Measurements from ENCODE around the gene GSTO2. TPM values are rescaled to one million over a fixed set of nuclear protein-coding genes. Genes with fewer than 3 reads are reported as not detected.
"Not testable (repeated sequence)": the region's sequence is repeated elsewhere in the genome, so short reads cannot be mapped to it uniquely, and the experiment has no call there.

GSTO2 gene
- 5.3 TPM for polyA plus RNA-seq (2013, experiment 1 of 2; ENCODE audit: insufficient read length)
- polyA plus RNA-seq (2013, experiment 2 of 2; ENCODE audit: insufficient read length) = 5.4 TPM

GRCh38 chr10:104268713-104269645, at the start of gene GSTO2:
TSS of gene GSTO2 (plus strand) at chr10:104269184. CDS start at chr10:104274916, 5,732 bp downstream.
- DNase-seq = peak; percentile 99

GRCh38 chr10:104220522-104220921, 48.5 kb upstream of the GSTO2 start:
- DNase-seq = no peak

GRCh38 chr10:104223304-104223703, 45.7 kb upstream of the GSTO2 start:
- DNase-seq = no peak

GRCh38 chr10:104230490-104230889, 38.5 kb upstream of the GSTO2 start:
- DNase-seq = no peak

- DNase-seq = peak; percentile 94
Observed at GRCh38 chr10:104231784-104232612, 37.0 kb upstream of the GSTO2 start, which contains the start of gene CFAP43. TSS of gene CFAP43 (minus strand) at chr10:104232364. CDS start at chr10:104232246, 118 bp downstream.

DNA sequence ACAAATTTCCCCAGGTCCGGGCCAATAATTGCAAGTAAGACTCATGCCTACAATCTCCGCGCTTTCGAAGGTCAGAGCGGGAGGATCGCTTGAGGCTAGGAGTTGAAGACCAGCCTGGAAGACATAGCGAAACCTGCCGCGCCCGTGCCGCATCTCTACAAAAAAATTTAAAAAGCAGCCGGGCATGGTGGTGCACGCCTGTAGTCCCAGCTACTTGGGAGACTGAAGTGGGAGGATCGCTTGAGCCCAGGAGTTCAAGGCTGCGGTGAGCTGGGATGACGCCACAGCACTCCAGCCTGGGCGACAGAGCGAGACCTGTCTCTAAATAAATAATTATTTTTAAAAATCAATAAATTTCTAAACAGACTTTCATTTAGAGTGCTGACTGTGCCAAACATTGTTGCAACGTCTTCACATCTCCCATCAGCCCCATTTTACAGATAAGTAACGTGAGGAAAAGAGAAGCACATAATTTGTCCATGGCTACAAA, 36.3 kb upstream of the GSTO2 start:
- DNase-seq = no peak

GRCh38 chr10:104233817-104234216, 35.2 kb upstream of the GSTO2 start:
- no peak for DNase-seq

DNA sequence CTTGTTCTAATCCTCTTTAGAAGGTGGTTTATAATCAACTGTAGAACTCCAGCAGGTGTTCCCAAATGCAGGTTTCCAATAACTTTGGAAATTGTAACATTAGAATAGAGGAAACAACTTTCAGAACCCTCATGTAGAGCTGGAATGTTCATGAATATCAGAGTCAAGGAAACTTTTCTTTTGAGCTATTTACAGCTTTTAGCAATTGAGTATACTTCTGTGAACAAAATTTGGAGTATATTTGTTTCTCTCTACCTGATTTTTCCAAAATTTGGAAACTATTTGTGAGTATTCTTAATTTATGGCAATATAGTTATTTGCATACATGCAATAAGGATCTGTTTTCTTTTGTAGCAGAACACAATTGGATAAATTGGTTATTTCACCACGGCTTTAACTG, 34.0 kb upstream of the GSTO2 start:
- no peak for DNase-seq

DNA sequence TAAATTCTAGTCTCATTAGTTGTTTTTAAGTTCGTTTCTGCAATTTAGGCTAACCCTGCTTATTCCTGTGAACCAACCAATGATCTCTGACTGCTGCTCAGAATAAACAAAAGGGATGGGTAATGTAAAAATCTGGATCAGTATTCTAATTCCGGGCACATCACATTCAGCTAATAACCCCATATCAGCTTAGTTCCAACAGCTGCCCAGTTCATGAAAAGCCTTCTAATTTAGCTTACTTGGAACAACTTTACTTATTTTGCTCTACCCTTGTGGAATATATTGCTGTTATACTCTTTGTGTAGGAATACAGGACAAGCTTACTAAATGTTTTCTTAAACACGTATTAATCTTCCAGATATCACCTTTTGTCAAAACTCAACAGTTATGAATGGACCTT, 33.2 kb upstream of the GSTO2 start:
- no peak for DNase-seq

DNA sequence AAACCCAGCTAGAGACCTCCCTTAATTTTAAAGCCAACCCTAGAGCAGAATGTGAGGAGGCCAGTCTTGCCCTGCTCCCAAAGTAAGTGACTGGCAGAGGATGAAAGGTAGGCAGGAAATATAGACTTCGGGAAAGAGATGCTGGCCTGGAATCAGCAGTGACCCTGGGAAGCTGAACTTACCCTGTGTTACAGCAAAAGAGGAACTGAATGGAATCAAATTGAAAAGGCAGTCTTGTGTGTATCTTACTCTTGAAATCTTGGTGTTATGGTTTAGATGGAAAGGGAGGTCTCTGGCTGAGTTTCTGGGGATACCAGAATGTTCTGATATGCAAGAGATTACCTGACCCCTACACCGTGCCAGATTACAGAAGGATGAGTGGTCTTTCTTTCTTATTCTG, 28.9 kb upstream of the GSTO2 start:
- DNase-seq = no peak

- no peak for DNase-seq
Observed at GRCh38 chr10:104242545-104242944, 26.4 kb upstream of the GSTO2 start.

GRCh38 chr10:104243009-104243408, 26.0 kb upstream of the GSTO2 start:
- not testable (repeated sequence) for DNase-seq

GRCh38 chr10:104243512-104243911, 25.5 kb upstream of the GSTO2 start:
- DNase-seq = no peak

DNA sequence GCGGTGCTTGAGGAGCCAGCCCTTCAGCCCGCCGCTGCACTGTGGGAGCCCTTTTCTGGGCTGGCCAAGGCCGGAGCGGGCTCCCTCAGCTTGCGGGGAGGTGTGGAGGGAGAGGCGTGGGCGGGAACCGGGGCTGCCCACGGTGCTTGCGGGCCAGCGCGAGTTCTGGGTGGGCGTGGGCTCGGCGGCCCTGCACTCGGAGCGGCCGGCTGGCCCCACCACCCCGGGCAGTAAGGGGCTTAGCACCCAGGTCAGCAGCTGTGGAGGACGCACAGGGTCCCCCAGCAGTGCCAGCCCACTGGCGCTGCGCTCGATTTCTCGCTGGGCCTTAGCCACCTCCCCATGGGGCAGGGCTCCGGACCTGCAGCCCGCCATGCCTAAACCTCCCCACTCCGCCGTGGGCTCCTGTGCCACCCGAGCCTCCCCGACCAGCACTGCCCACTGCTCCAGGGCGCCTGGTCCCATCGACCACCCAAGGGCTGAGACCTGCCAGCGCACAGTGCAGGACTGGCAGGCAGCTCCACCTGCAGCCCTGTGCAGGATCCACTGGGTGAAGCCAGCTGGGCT, 23.8 kb upstream of the GSTO2 start:
- DNase-seq = no peak

DNA sequence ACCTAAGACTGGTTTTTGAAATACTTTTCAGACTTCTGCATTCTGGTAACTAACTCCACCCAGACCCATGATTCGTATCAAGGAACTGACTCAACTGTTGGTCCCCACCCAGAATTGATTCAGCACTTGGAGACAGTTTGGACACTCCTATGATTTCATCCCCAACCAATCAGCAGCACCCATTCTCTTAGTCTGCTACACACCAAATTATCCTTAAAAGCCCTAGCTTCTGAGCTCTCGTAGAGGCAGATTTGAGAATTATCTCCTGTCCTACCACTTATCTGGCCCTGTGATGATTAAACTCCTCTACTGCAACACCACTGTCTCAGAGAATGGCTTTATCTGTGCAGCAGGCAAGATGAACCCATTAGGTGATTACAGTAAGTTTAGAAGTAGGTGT, 22.0 kb upstream of the GSTO2 start:
- DNase-seq = peak; percentile 14

DNA sequence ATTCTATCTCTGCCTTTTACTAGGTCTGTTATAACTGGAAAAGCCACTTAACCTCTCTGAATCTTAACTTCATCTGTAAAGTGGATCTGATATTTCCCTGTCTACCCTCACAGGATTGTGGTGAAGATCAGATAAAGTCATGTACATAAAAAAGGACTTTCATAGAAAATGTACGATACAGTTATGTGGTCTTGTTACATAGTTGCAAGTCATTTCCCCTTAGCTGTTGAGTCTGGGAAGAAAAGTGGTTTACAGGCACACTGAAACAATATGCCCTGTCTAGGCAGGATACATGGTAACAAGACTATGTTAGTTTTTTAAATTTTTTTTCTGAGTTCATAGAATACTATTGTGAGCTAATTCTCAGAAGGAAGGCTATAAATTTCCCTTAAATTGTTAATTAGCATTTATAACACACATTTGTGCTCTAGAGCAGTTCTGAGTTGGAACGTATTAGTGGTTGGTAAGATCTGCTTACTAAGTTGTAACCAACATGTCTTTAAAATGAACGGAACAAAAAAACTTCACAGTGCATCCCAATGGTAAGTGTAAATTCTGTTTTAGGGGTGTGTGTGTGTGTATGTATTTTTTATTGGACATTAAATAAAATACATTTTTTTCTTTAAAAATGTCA, 21.4 kb upstream of the GSTO2 start:
- no peak for DNase-seq

DNA sequence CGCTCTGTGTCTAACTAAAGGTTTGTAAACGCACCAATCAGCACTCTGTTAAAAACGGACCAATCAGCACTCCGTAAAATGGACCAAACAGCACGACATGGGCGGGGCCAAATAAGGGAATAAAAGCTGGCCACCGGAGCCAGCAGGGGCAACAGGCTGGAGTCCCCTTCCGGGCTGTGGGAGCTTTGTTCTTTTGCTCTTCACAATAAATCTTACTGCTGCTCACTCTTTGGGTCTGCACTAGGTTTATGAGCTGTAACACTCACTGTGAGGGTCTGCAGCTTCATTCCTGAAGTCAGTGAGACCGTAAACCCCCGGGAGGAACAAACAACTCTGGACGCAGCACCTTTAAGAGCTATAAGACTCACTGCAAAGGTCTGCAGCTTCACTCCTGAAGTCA, 20.1 kb upstream of the GSTO2 start:
- not testable (repeated sequence) for DNase-seq

GRCh38 chr10:104250371-104250770, 18.6 kb upstream of the GSTO2 start:
- no peak for DNase-seq

DNA sequence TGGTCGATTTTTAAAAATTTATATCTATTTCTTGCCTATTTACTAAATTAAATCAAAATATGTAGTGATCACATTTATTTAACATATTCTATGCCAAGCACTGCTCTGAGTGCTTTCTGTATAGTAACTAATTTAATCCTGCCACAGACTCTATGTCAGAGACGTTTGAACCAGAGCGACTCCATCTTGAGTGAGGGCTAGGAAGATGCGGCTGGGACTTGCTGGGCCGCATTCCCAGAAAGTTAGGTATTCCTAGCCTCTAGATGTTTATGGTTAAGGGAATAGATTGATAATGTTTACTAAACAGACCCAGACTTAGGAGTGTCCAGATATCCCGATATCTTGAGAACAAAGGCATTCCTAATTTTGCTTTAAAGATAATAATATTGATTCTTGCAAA, 17.5 kb upstream of the GSTO2 start:
- DNase-seq = no peak

GRCh38 chr10:104252368-104252767, 16.6 kb upstream of the GSTO2 start:
- DNase-seq = no peak

GRCh38 chr10:104253106-104253505, 15.9 kb upstream of the GSTO2 start:
- DNase-seq = no peak

All from fibroblast of skin of abdomen (primary cell).